IMR-90 (cell line): Measurements from ENCODE around the gene PLGRKT. TPM values are rescaled to one million over a fixed set of nuclear protein-coding genes. Genes with fewer than 3 reads are reported as not detected.

Experiments
- ATAC-seq: fragments of 200-7000 bp; cut with Tn5 transposase; 2 replicates; pipeline ENCODE4 v1.9.1; 2020; ENCODE audit warnings: low read depth, mild to moderate bottlenecking, moderate library complexity
- BruUV-seq: library from RNA; stranded (reverse); fragments of 400-500 nt; replicated peaks from 2 replicates; lab custom pipeline; 2021; lab: Mats Ljungman, UMichigan
- CTCF ChIA-PET: fragments of 300-600 bp; formaldehyde crosslinking; extraction: SDS; loops from one replicate; lab custom pipeline; 2021; ENCODE audit warnings: antibody characterized with exemption; lab: Yijun Ruan, JAX
- POLR2A ChIA-PET: fragments of 300-600 bp; sonication (Branson Sonifier 250); formaldehyde crosslinking; loops from one replicate; lab custom pipeline; 2022; ENCODE audit warnings: antibody characterized with exemption; ENCODE audit not compliant: unreplicated experiment; lab: Charles Lee
- DNase-seq: peaks from one replicate; pipeline ENCODE4 v3.0.0; 2013
- H2AFZ ChIP-seq: replicated peaks from 2 replicates; pipeline ENCODE3; 2013; ENCODE audit warnings: low read length, mild to moderate bottlenecking; ENCODE audit not compliant: poor library complexity
- H2AK5ac ChIP-seq: 2 replicates; pipeline ENCODE4 v1.6.1; 2013; ENCODE audit warnings: low read depth, low read length, inconsistent platforms
- H2AK9ac ChIP-seq: replicated peaks from 2 replicates; pipeline ENCODE3; 2013; ENCODE audit warnings: mild to moderate bottlenecking, low read depth, low read length, moderate library complexity; ENCODE audit not compliant: poor library complexity
- H2BK120ac ChIP-seq: 2 replicates; pipeline ENCODE4 v1.6.1; 2013; ENCODE audit warnings: low read depth, low read length, inconsistent platforms
- H2BK15ac ChIP-seq: 3 replicates; pipeline ENCODE4 v1.6.1; 2013; ENCODE audit warnings: low read depth, low read length, inconsistent platforms
- H2BK20ac ChIP-seq: 2 replicates; pipeline ENCODE4 v1.6.1; 2013; ENCODE audit warnings: low read depth, mild to moderate bottlenecking, inconsistent platforms, low read length, moderate library complexity
- H2BK5ac ChIP-seq: 2 replicates; pipeline ENCODE4 v1.6.1; 2013; ENCODE audit warnings: mild to moderate bottlenecking, low read depth, low read length, inconsistent platforms; ENCODE audit not compliant: poor library complexity, severe bottlenecking
- H3K14ac ChIP-seq: replicated peaks from 2 replicates; pipeline ENCODE4 v1.6.1; 2013; ENCODE audit warnings: low read depth, low read length, inconsistent platforms
- H3K18ac ChIP-seq: 2 replicates; pipeline ENCODE4 v1.6.1; 2013; ENCODE audit warnings: low read depth, low read length, control low read depth
- H3K23ac ChIP-seq: 2 replicates; pipeline ENCODE4 v1.6.1; 2013; ENCODE audit warnings: low read depth, low read length, inconsistent platforms
- H3K27ac ChIP-seq: 2 replicates; pipeline ENCODE4 v1.5.1; 2013; ENCODE audit warnings: mild to moderate bottlenecking, control low read depth, low read length; ENCODE audit not compliant: insufficient read depth
- H3K27me3 ChIP-seq: 2 replicates; pipeline ENCODE4 v1.6.1; 2013; ENCODE audit warnings: low read length; ENCODE audit not compliant: control insufficient read depth, insufficient read depth
- H3K36me3 ChIP-seq: 2 replicates; pipeline ENCODE4 v1.6.1; 2013; ENCODE audit warnings: low read length, mixed read lengths; ENCODE audit not compliant: control insufficient read depth, insufficient read depth
- H3K4ac ChIP-seq: 2 replicates; pipeline ENCODE4 v1.6.1; 2013; ENCODE audit warnings: low read depth, low read length, inconsistent platforms
- H3K4me1 ChIP-seq: 2 replicates; pipeline ENCODE4 v1.6.1; 2013; ENCODE audit warnings: low read length, mixed read lengths; ENCODE audit not compliant: control insufficient read depth, insufficient read depth
- H3K4me2 ChIP-seq: 2 replicates; pipeline ENCODE4 v1.6.1; 2013; ENCODE audit warnings: low read depth, mild to moderate bottlenecking, control low read depth, low read length, moderate library complexity
- H3K4me3 ChIP-seq: 2 replicates; pipeline ENCODE4 v1.5.1; 2013; ENCODE audit warnings: low read depth, mild to moderate bottlenecking, control low read depth, low read length, moderate library complexity; ENCODE audit not compliant: insufficient read depth
- H3K56ac ChIP-seq: 2 replicates; pipeline ENCODE4 v1.6.1; 2013; ENCODE audit warnings: low read length, inconsistent platforms; ENCODE audit not compliant: insufficient read depth; ENCODE audit errors: extremely low read depth
- H3K79me1 ChIP-seq, 2 experiments: 2 replicates each; pipeline ENCODE4 v1.6.1; 2013; ENCODE audit warnings: low read length in 2 of 2, inconsistent platforms in 1 of 2, low read depth in 1 of 2
- H3K9ac ChIP-seq: 2 replicates; pipeline ENCODE4 v1.6.1; 2013; ENCODE audit warnings: low read depth, low read length, control low read depth
- H3K9me1 ChIP-seq: 2 replicates; pipeline ENCODE4 v1.6.1; 2013; ENCODE audit warnings: low read length, inconsistent platforms; ENCODE audit not compliant: insufficient read depth
- H3K9me3 ChIP-seq: 2 replicates; pipeline ENCODE4 v1.6.1; 2013; ENCODE audit warnings: low read length; ENCODE audit not compliant: control insufficient read depth, insufficient read depth
- H4K20me1 ChIP-seq: 2 replicates; pipeline ENCODE4 v1.6.1; 2013; ENCODE audit warnings: low read length, inconsistent platforms; ENCODE audit not compliant: insufficient read depth
- H4K5ac ChIP-seq: 2 replicates; pipeline ENCODE4 v1.6.1; 2013; ENCODE audit warnings: mild to moderate bottlenecking, low read depth, low read length, control low read depth
- H4K8ac ChIP-seq, 2 experiments: 2 replicates each; pipeline ENCODE4 v1.6.1; 2013; ENCODE audit warnings: low read depth in 2 of 2, low read length in 2 of 2, control low read depth in 1 of 2, inconsistent platforms in 1 of 2
- H4K91ac ChIP-seq: 2 replicates; pipeline ENCODE4 v1.6.1; 2013; ENCODE audit warnings: low read depth, low read length, inconsistent platforms; ENCODE audit not compliant: insufficient read depth
- CEBPB ChIP-seq: IDR thresholded peaks from 2 replicates; pipeline ENCODE4 v1.6.1; 2012; ENCODE audit warnings: low read depth, low read length, improper control_type of control experiment
- CTCF ChIP-seq: conservative IDR thresholded peaks from 2 replicates; pipeline ENCODE4 v1.5.1; 2012; ENCODE audit warnings: mild to moderate bottlenecking, low read depth, low read length, improper control_type of control experiment
- MAFK ChIP-seq: IDR thresholded peaks from 2 replicates; pipeline ENCODE4 v1.6.1; 2012; ENCODE audit warnings: low read depth, low read length, improper control_type of control experiment
- POLR2A ChIP-seq: IDR thresholded peaks from 2 replicates; pipeline ENCODE4 v1.6.1; 2012; ENCODE audit warnings: mild to moderate bottlenecking, low read depth, low read length
- RCOR1 ChIP-seq: IDR thresholded peaks from 2 replicates; pipeline ENCODE4 v1.6.1; 2012; ENCODE audit warnings: mild to moderate bottlenecking, low read length, improper control_type of control experiment; ENCODE audit not compliant: insufficient replicate concordance
- SMC3 ChIP-seq: fragments of 150-350 bp; IDR thresholded peaks from 2 replicates; pipeline ENCODE4 v1.6.1; 2016; ENCODE audit warnings: low read depth, mild to moderate bottlenecking, antibody characterized with exemption, low read length, moderate library complexity
- USF2 ChIP-seq: fragments of 150-350 bp; IDR thresholded peaks from 2 replicates; pipeline ENCODE4 v1.6.1; 2017; ENCODE audit warnings: mild to moderate bottlenecking, antibody characterized with exemption, low read length, low read depth
- WGBS, 2 experiments: methylation state at CpG; one replicate each; pipeline versions ENCODE4 v1.1.5 to v1.1.7; 2013; ENCODE audit warnings: missing lambda C conversion rate in 2 of 2; ENCODE audit not compliant: insufficient read length in 1 of 2; ENCODE audit errors: extremely low coverage in 2 of 2; 5-methylcytosine and 5-hydroxymethylcytosine counted together
- dilution Hi-C: fragments of 300-500 bp; cut with HindIII; formaldehyde crosslinking; loops from one replicate; pipeline ENCODE4 v1.14.3; 2018; ENCODE audit warnings: low sequenced_read_pairs; ENCODE audit not compliant: unreplicated experiment
- in situ Hi-C: fragments of 300-500 bp; cut with MboI; formaldehyde crosslinking; loops from 3 replicates; pipeline ENCODE4 v1.14.3; 2019; ENCODE audit warnings: low sequenced_read_pairs, inconsistent platforms, mixed read lengths
- intact Hi-C: fragments of 100-400 bp; cut with micrococcal nuclease; formaldehyde crosslinking; loops from 2 replicates; pipeline ENCODE4 v1.10.0; 2022
- polyA plus RNA-seq, 3 experiments: library from polyadenylated mRNA; depleted of rRNA; stranded (reverse); fragments of >200 nt; gene quantifications; 2 replicates each; pipeline ENCODE4 v1.2.3, GENCODE V29; 2012; ENCODE audit warnings: low replicate concordance in 1 of 3
- total RNA-seq: library from RNA; depleted of rRNA; stranded (reverse); fragments of >200 nt; gene quantifications from 2 replicates; pipeline ENCODE4 v1.2.3, GENCODE V29; 2012

PLGRKT gene
- total and polyA plus RNA-seq, 2 of the 4 experiments (the other 2 are of a cell fraction), result 10.8 to 12.7 TPM

- H3K27me3 ChIP-seq, result no peaks in the 10 kb centered on the region
- no CpG with 5 or more reads among the region's 6 CpGs for WGBS, 2 experiments
- POLR2A ChIA-PET, result no interaction called here
- H3K27ac ChIP-seq, result no peak overlapping the region
- ATAC-seq, result no peak
- H3K9me3 ChIP-seq, result no peaks in the 10 kb centered on the region
- H3K36me3 ChIP-seq, result no peaks in the 10 kb centered on the region
- H2BK120ac ChIP-seq, result no peak overlapping the region
- H4K8ac ChIP-seq, result no peak overlapping the region
- H3K23ac ChIP-seq, result no peak overlapping the region
- no peaks in the 10 kb centered on the region; the same call in 1 of the 2 replicates for H3K9me1 ChIP-seq
- no peak overlapping the region for H2BK20ac ChIP-seq
- H2AFZ ChIP-seq, result no peak overlapping the region
- in situ Hi-C loops, result no loop called here
- H2BK15ac ChIP-seq, result no peak overlapping the region
- no peak overlapping the region for H3K56ac ChIP-seq
- CTCF ChIA-PET, result no interaction called here
- H3K4me2 ChIP-seq, result no peak overlapping the region
- no peak overlapping the region for H3K4me3 ChIP-seq
- H3K79me1 ChIP-seq, result no peaks in the 10 kb centered on the region
- dilution Hi-C loops, result no loop called here
- H4K91ac ChIP-seq, result no peak overlapping the region
- no peak overlapping the region for H3K9ac ChIP-seq
- H3K4ac ChIP-seq, result no peak overlapping the region
- no peak overlapping the region; the same call in 1 of the 2 replicates for H3K14ac ChIP-seq
- no peak overlapping the region for H4K5ac ChIP-seq
- intact Hi-C loops, result no loop called here
- no peaks in the 10 kb centered on the region for H4K20me1 ChIP-seq
- H3K18ac ChIP-seq, result no peak overlapping the region
- no peak for DNase-seq
- H2AK5ac ChIP-seq, result no peak overlapping the region
- no peaks in the 10 kb centered on the region for H3K4me1 ChIP-seq
- no TSS peak for BruUV-seq
- no peak for TF ChIP-seq SMC3
- TF ChIP-seq RCOR1, result no peak
- TF ChIP-seq CEBPB, result no peak
- no peak for TF ChIP-seq MAFK
- TF ChIP-seq POLR2A, result no peak
- TF ChIP-seq CTCF, result no peak
- TF ChIP-seq USF2, result no peak
- H2AK9ac ChIP-seq, result no peak overlapping the region
- H2BK5ac ChIP-seq, result no peak overlapping the region
Observed at GRCh38 chr9:5375790-5376477, 61.8 kb downstream of the PLGRKT start.
